B cell (primary cell): Measurements from ENCODE around the gene SPA17. TPM values are rescaled to one million over a fixed set of nuclear protein-coding genes. Genes with fewer than 3 reads are reported as not detected.
A peak's percentile ranks its signal among the peaks of the same experiment; 100 is the strongest.

ENCODE experiments used
- ATAC-seq: fragments of 200-7000 bp; cut with Tn5 transposase; one replicate; pipeline ENCODE4 v1.10.0; 2021; ENCODE audit warnings: low read depth, mild to moderate bottlenecking, moderate number of reproducible peaks, moderate library complexity
- CTCF ChIA-PET: fragments of 350-600 bp; sonication (Branson Sonifier 250); formaldehyde crosslinking; loops from one replicate; lab custom pipeline; 2021; ENCODE audit warnings: antibody characterized with exemption, inconsistent platforms; lab: Charles Lee
- POLR2A ChIA-PET: fragments of 350-600 bp; sonication (Branson Sonifier 250); formaldehyde crosslinking; loops from one replicate; lab custom pipeline; 2021; ENCODE audit warnings: antibody characterized with exemption; lab: Charles Lee
- DNase-seq: peaks from one replicate; pipeline ENCODE4 v3.0.0; 2013
- H2AFZ ChIP-seq: 2 replicates; pipeline ENCODE4 v1.6.1; 2012; ENCODE audit warnings: mild to moderate bottlenecking, low read depth, low read length; ENCODE audit not compliant: insufficient read depth, poor library complexity, severe bottlenecking
- H3K27ac ChIP-seq, 2 donors: 1 replicate in 1 of 2; 2 replicates in 1 of 2; pipeline ENCODE4 v1.5.1; 2012 to 2013; ENCODE audit warnings: low read length in 2 of 2, mild to moderate bottlenecking in 2 of 2, moderate library complexity in 1 of 2
- H3K27me3 ChIP-seq, 4 experiments: fragments of 200-600 bp in 1 of 4; sonication (generic) in 1 of 4; replicated peaks in 1 of 4; 1 replicate in 2 of 4; 2 replicates in 2 of 4; pipeline versions ENCODE4 v1.6.1 to v1.7.0; 2013 to 2016; ENCODE audit warnings: low read length in 3 of 4, mild to moderate bottlenecking in 2 of 4, mixed read lengths in 1 of 4, moderate library complexity in 1 of 4; ENCODE audit not compliant: insufficient read depth in 4 of 4, control insufficient read depth in 3 of 4; ENCODE audit errors: control extremely low read depth in 1 of 4
- H3K36me3 ChIP-seq, 2 experiments: replicated peaks in 1 of 2; 1 replicate in 1 of 2; 2 replicates in 1 of 2; pipeline versions ENCODE4 v1.6.1 to v1.7.1; 2013; ENCODE audit warnings: low read length in 1 of 2; ENCODE audit not compliant: insufficient read depth in 2 of 2, control insufficient read depth in 1 of 2; ENCODE audit errors: control extremely low read depth in 1 of 2, extremely low read depth in 1 of 2
- H3K4me1 ChIP-seq, 2 donors: fragments of 200-600 bp in 1 of 2; sonication (generic) in 1 of 2; 1 replicate in 1 of 2; 2 replicates in 1 of 2; pipeline versions ENCODE4 v1.5.1 to v1.6.1; 2013 to 2017; ENCODE audit warnings: low read length in 2 of 2; ENCODE audit not compliant: control insufficient read depth in 2 of 2, insufficient read depth in 2 of 2
- H3K4me2 ChIP-seq: replicated peaks from 2 replicates; pipeline ENCODE3; 2012; ENCODE audit warnings: mild to moderate bottlenecking, low read depth, low read length; ENCODE audit not compliant: poor library complexity, severe bottlenecking
- H3K4me3 ChIP-seq, 5 experiments: fragments of 200-600 bp in 1 of 5; sonication (generic) in 1 of 5; 1 replicate in 3 of 5; 2 replicates in 2 of 5; pipeline versions ENCODE4 v1.5.1 to v1.7.0; 2011 to 2016; ENCODE audit warnings: low read length in 4 of 5, mild to moderate bottlenecking in 4 of 5, low read depth in 2 of 5, control low read depth in 1 of 5, moderate library complexity in 1 of 5; ENCODE audit not compliant: insufficient read depth in 1 of 5; ENCODE audit errors: control extremely low read depth in 1 of 5, extremely low read depth in 1 of 5
- H3K79me2 ChIP-seq: fragments of 200-600 bp; sonication (generic); one replicate; pipeline ENCODE4 v1.6.0; 2016; ENCODE audit warnings: low read length; ENCODE audit not compliant: control insufficient read depth, insufficient read depth
- H3K9ac ChIP-seq: fragments of 200-600 bp; sonication (generic); 2 replicates; pipeline ENCODE4 v1.6.1; 2017; ENCODE audit warnings: mild to moderate bottlenecking, low read length, moderate library complexity
- H3K9me3 ChIP-seq, 3 donors: one replicate each; pipeline versions ENCODE4 v1.6.1 to v1.7.1; 2013; ENCODE audit warnings: low read length in 2 of 3; ENCODE audit not compliant: control insufficient read depth in 2 of 3, insufficient read depth in 1 of 3; ENCODE audit errors: control extremely low read depth in 1 of 3
- H4K20me1 ChIP-seq: 2 replicates; pipeline ENCODE4 v1.6.0; 2012; ENCODE audit warnings: mild to moderate bottlenecking, low read length; ENCODE audit not compliant: insufficient read depth, control insufficient read depth, poor library complexity, severe bottlenecking
- H3K27ac Mint-ChIP-seq: one replicate; pipeline ENCODE4 v1.8.0; 2021; ENCODE audit warnings: mixed read lengths
- H3K27me3 Mint-ChIP-seq: one replicate; pipeline ENCODE4 v1.8.0; 2021; ENCODE audit warnings: mixed read lengths
- H3K4me1 Mint-ChIP-seq: one replicate; pipeline ENCODE4 v1.8.0; 2021; ENCODE audit warnings: mixed read lengths
- H3K4me3 Mint-ChIP-seq: one replicate; pipeline ENCODE4 v1.8.0; 2021; ENCODE audit warnings: mixed read lengths
- H3K9me3 Mint-ChIP-seq: one replicate; pipeline ENCODE4 v1.8.0; 2022; ENCODE audit warnings: mixed read lengths; ENCODE audit not compliant: insufficient read depth
- CTCF ChIP-seq: fragments of 200-600 bp; IDR thresholded peaks from one replicate; pipeline ENCODE4 v1.8.0; 2022; ENCODE audit warnings: antibody characterized with exemption, mild to moderate bottlenecking
- EZH2 ChIP-seq: IDR thresholded peaks from 2 replicates; pipeline ENCODE4 v1.6.1; 2012; ENCODE audit warnings: borderline replicate concordance, low read depth, mild to moderate bottlenecking, moderate library complexity, low read length; ENCODE audit not compliant: insufficient read depth, poor library complexity, severe bottlenecking
- WGBS: methylation state at CpG from one replicate; pipeline ENCODE4 v1.1.5; 2013; ENCODE audit warnings: missing lambda C conversion rate; ENCODE audit not compliant: insufficient coverage; 5-methylcytosine and 5-hydroxymethylcytosine counted together
- intact Hi-C: fragments of 100-400 bp; cut with micrococcal nuclease; formaldehyde crosslinking; loops from one replicate; pipeline ENCODE4 v1.10.0; 2022
- polyA plus RNA-seq: library from polyadenylated mRNA; depleted of rRNA; stranded (reverse); fragments of >200 nt; gene quantifications from 2 replicates; pipeline ENCODE4 v1.2.3, GENCODE V29; 2012
- total RNA-seq, 2 donors: library from RNA; stranded (reverse); fragments of 120-200 nt in 1 of 2; gene quantifications; 1 replicate in 1 of 2; 2 replicates in 1 of 2; pipeline versions ENCODE4 v1.2.3 to v1.2.4, GENCODE V29; 2013 to 2022

SPA17 gene
- total and polyA plus RNA-seq, 2 donors (not counting 1 experiment from before 2014, with no cell fraction given) = 0.21 to 0.76 TPM

- H3K27ac ChIP-seq = no peak overlapping the region
- ATAC-seq = peak; percentile 83
- TF ChIP-seq CTCF = peak; percentile 82
- no peak for TF ChIP-seq EZH2
Observed at GRCh38 chr11:124644426-124645280, 29.1 kb upstream of the SPA17 start.

More at GRCh38 chr11:124644426-124645280, 29.1 kb upstream of the SPA17 start:
- H3K9me3 Mint-ChIP-seq = no peaks in the 10 kb centered on the region
- Histone ChIP-seq H4K20me1 (no peaks in the 10 kb centered on the region), H3K4me3 (no peak overlapping the region), H3K36me3 (no peaks in the 10 kb centered on the region), H3K9ac (no peak overlapping the region), H3K9me3 (no peaks in the 10 kb centered on the region), H3K79me2 (no peaks in the 10 kb centered on the region), H2AFZ (peak overlapping the region; percentile 17), H3K4me1 (peaks cover 14 to 16% of the 10 kb centered on the region in 2 donors), H3K4me2 (peak overlapping the region; percentile 40), H3K27me3 (no peaks in the 10 kb centered on the region)
- DNase-seq = peak; percentile 67
- ChIA-PET POLR2A (interaction anchor here (0.6 kb wide), 1 partner anchor 30 kb away, joined by 6 read pairs; no protein-coding TSS in a partner anchor), CTCF (interaction anchor here (0.6 to 5.9 kb wide), 24 partner anchors 9 to 1279 kb away, joined by 3 to 61 read pairs (median 3); partner anchors contain the start of genes MSANTD2, ROBO3, SIAE and SPA17)
- no peaks in the 10 kb centered on the region for H3K27me3 Mint-ChIP-seq
- H3K4me3 Mint-ChIP-seq = peak overlapping the region; percentile 2
- H3K27ac Mint-ChIP-seq = no peak overlapping the region
- intact Hi-C loops = loop anchor here (1.0 to 10.0 kb wide), 3 partner anchors 118 to 1230 kb away; partner anchors contain the start of gene ESAM
- H3K4me1 Mint-ChIP-seq = peaks cover 16% of the 10 kb centered on the region
- 19% methylated on average over 13 of the region's 16 CpGs for WGBS
